ENCODE data around the gene SLC28A1. TPM values are rescaled to one million over a fixed set of nuclear protein-coding genes. Genes with fewer than 3 reads are reported as not detected.
A peak's percentile ranks its signal among the peaks of the same experiment; 100 is the strongest.

SLC28A1 gene
- total RNA-seq, 2 experiments from 2014 or later = not detected

DNA sequence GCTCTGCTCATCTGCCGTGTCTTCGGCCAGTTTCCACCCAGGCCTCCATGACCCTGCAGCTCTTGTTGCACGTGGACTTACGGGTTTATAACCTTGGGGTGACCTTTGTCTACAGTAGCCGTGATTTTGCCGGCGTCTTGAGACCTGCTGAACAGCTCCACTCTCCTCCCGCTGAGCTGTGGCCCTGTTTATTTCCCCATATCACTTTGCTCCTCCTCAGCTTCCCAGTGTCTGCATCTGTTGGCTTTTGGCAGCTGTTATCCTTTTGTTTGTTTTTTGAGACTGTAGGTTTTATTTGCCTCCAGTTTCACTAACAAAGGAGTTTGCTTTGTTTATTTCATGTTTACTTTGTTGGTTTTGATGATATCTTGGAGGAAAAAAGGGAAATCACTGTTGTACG is 29.3 kb upstream of the SLC28A1 start:
- Mint-ChIP-seq H3K4me3 (no peak overlapping the region), H3K27me3 (no peaks in the 10 kb centered on the region), H3K36me3 (no peaks in the 10 kb centered on the region), H3K4me1 (no peaks in the 10 kb centered on the region), H3K27ac (no peak overlapping the region), H3K9me3 (no peaks in the 10 kb centered on the region)
- ATAC-seq (ENCODE audit: low read depth) = no peak
- no peak for DNase-seq
- POLR2A ChIA-PET = no interaction called here

DNA sequence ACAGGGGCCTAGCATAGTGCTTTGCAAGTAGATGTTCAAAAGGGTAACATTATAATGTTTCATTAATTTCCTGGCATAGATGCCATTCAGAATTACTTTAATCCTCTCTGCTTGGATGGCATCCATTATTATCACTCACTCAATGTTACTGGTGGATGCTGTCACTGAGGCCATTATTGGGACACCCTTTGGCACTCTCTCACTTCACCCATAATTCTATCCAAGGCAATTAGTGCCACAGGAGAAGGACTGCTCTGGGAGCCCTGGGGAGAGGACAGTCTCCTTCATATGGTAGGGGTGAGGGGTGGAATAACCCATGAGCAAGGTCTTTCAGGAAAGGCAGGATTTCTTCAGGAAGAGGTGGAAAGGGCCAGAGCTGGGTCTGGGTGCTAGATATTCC is 28.7 kb upstream of the SLC28A1 start:
- Mint-ChIP-seq H3K36me3 (no peaks in the 10 kb centered on the region), H3K27ac (no peak overlapping the region), H3K9me3 (no peaks in the 10 kb centered on the region)

DNA sequence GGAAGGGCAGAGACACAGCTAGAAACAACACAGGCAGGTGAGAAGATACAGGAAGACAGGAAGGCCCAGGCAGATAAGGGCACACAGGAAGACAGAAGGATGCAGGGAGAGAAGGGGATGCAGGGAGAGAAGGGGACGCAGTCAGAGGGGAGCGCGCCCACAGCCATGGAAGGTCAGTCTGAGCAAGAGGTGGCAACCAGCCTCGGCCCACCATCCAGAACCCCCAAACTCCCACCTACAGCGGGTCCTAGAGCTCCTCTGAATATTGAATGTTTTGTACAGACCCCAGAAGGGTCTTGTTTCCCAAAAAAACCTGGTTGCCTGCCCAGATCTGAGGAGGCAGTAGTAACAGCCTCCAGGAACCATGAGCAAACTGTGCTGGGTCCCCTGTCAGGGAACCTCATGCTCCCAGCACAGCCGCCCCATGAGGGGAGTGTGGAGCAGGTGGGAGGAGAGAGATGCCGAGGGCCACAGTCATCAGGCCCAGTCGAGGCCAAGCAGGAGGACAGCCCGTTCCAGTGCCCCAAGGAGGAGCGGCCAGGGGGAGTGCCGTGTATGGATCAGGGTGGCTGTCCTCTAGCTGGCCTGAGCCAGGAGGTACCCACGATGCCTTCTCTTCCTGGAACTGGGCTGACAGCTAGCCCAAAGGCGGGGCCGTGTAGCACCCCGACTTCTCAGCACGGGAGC is 27.6 kb upstream of the SLC28A1 start:
- no peak for ATAC-seq (ENCODE audit: low read depth)
- POLR2A ChIA-PET = no interaction called here
- no peaks in the 10 kb centered on the region for H3K36me3 Mint-ChIP-seq
- H3K4me3 Mint-ChIP-seq = no peak overlapping the region
- H3K27me3 Mint-ChIP-seq = no peaks in the 10 kb centered on the region
- DNase-seq = no peak
- no peaks in the 10 kb centered on the region for H3K9me3 Mint-ChIP-seq
- peak overlapping the region; percentile 14 for H3K27ac Mint-ChIP-seq
- no peaks in the 10 kb centered on the region for H3K4me1 Mint-ChIP-seq

More for the DNA sequence above, 28.7 kb upstream of the SLC28A1 start:
- no peaks in the 10 kb centered on the region for H3K27me3 Mint-ChIP-seq
- DNase-seq (no peak), ATAC-seq (ENCODE audit: low read depth) (no peak)
- no peak overlapping the region for H3K4me3 Mint-ChIP-seq
- POLR2A ChIA-PET = no interaction called here
- no peaks in the 10 kb centered on the region for H3K4me1 Mint-ChIP-seq

DNA sequence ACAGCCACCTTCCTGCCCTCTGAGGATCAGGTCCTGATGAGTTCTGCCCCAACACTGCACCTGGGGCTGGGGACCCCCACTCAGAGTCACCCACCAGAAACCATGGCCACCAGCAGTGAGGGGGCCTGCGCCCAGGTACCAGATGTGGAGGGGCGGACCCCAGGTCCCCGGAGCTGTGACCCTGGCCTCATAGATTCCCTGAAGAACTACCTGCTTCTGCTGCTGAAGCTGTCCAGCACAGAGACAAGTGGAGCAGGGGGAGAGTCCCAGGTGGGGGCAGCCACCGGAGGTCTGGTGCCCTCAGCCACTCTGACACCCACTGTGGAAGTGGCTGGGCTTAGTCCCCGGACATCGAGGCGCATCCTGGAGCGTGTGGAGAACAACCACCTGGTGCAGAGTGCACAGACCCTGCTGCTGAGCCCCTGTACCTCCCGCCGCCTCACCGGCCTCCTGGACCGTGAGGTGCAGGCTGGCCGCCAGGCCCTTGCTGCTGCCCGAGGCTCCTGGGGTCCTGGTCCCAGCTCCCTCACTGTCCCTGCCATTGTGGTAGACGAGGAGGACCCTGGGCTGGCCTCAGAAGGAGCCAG is 27.0 kb upstream of the SLC28A1 start:
- no peak overlapping the region for H3K27ac Mint-ChIP-seq
- H3K4me1 Mint-ChIP-seq = no peaks in the 10 kb centered on the region
- ATAC-seq (ENCODE audit: low read depth) (no peak), DNase-seq (no peak)
- no peaks in the 10 kb centered on the region for H3K27me3 Mint-ChIP-seq
- no peaks in the 10 kb centered on the region for H3K36me3 Mint-ChIP-seq
- no peak overlapping the region for H3K4me3 Mint-ChIP-seq
- no peaks in the 10 kb centered on the region for H3K9me3 Mint-ChIP-seq
- POLR2A ChIA-PET = no interaction called here

GRCh38 chr15:84858231-84858630 is 26.2 kb upstream of the SLC28A1 start:
- Mint-ChIP-seq H3K4me1 (no peaks in the 10 kb centered on the region), H3K27me3 (no peaks in the 10 kb centered on the region), H3K9me3 (no peaks in the 10 kb centered on the region), H3K27ac (no peak overlapping the region), H3K4me3 (no peak overlapping the region), H3K36me3 (no peaks in the 10 kb centered on the region)
- ATAC-seq (ENCODE audit: low read depth) = no peak
- POLR2A ChIA-PET = no interaction called here
- DNase-seq = no peak

DNA sequence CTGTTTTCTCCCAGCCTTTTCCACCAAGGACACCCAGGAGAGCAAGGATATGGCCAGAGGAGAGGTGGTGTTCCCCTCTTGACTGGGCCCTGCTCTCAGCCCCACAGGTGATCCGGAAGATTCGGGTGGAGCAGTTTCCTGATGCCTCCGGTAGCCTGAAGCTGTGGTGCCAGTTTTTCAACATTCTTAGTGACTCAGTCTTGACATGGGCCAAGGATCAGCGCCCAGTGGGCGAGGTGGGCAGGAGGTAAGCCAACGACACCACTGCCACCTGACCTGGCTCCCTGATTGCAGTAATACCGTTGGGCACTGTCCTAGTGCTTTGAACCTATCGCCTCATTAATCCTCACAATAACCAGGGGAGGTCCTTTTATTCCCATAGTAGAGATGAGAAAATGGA is 25.3 kb upstream of the SLC28A1 start:
- POLR2A ChIA-PET = no interaction called here
- Mint-ChIP-seq H3K9me3 (no peaks in the 10 kb centered on the region), H3K4me3 (no peak overlapping the region), H3K27ac (no peak overlapping the region), H3K36me3 (no peaks in the 10 kb centered on the region), H3K4me1 (no peaks in the 10 kb centered on the region), H3K27me3 (no peaks in the 10 kb centered on the region)
- DNase-seq = no peak
- no peak for ATAC-seq (ENCODE audit: low read depth)

DNA sequence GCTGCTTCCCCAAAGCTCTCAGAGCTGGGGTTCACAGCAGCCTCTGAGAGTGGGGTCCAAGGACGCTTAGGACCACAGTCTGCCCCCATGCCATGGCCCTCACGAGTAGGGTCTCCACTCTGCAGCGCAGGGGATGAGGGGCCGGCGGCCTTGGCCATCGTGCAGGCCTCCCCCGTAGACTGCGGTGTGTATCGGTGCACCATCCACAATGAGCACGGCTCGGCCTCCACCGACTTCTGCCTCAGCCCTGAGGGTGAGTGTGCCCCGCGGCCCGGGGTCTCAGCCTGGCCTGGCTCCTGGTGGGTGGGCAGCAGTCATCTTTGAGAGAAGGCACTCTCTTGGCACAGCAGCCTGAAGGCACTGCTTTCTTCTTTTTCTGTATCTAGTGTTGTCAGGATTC is 24.8 kb upstream of the SLC28A1 start:
- H3K27ac Mint-ChIP-seq = no peak overlapping the region
- POLR2A ChIA-PET = no interaction called here
- no peaks in the 10 kb centered on the region for H3K9me3 Mint-ChIP-seq
- no peak overlapping the region for H3K4me3 Mint-ChIP-seq
- H3K4me1 Mint-ChIP-seq = no peaks in the 10 kb centered on the region
- H3K27me3 Mint-ChIP-seq = peaks cover 3% of the 10 kb centered on the region
- ATAC-seq (ENCODE audit: low read depth) = no peak
- no peak for DNase-seq
- H3K36me3 Mint-ChIP-seq = no peaks in the 10 kb centered on the region

- peaks cover 1% of the 10 kb centered on the region for H3K4me1 Mint-ChIP-seq
- no peaks in the 10 kb centered on the region for H3K9me3 Mint-ChIP-seq
- DNase-seq (no peak), ATAC-seq (ENCODE audit: low read depth) (no peak)
- H3K36me3 Mint-ChIP-seq = no peaks in the 10 kb centered on the region
- POLR2A ChIA-PET = interaction anchor here (0.5 kb wide), 1 partner anchor 12 kb away, joined by 3 read pairs; no protein-coding TSS in a partner anchor
- peaks cover 3% of the 10 kb centered on the region for H3K27me3 Mint-ChIP-seq
- no peak overlapping the region for H3K27ac Mint-ChIP-seq
- H3K4me3 Mint-ChIP-seq = no peak overlapping the region
Measured at GRCh38 chr15:84861781-84862180, 22.7 kb upstream of the SLC28A1 start.

- POLR2A ChIA-PET = no interaction called here
Measured at GRCh38 chr15:84862214-84862975, 22.1 kb upstream of the SLC28A1 start.

GRCh38 chr15:84863565-84864443 is 20.7 kb upstream of the SLC28A1 start:
- H3K36me3 Mint-ChIP-seq = no peaks in the 10 kb centered on the region
- H3K9me3 Mint-ChIP-seq = no peaks in the 10 kb centered on the region
- peaks cover 3% of the 10 kb centered on the region for H3K27me3 Mint-ChIP-seq
- no peak for ATAC-seq (ENCODE audit: low read depth)
- no peak overlapping the region for H3K27ac Mint-ChIP-seq
- H3K4me3 Mint-ChIP-seq = no peak overlapping the region
- H3K4me1 Mint-ChIP-seq = peaks cover 1% of the 10 kb centered on the region
- POLR2A ChIA-PET = no interaction called here
- DNase-seq = no peak

More at GRCh38 chr15:84862214-84862975, 22.1 kb upstream of the SLC28A1 start:
- H3K4me3 Mint-ChIP-seq = no peak overlapping the region
- no peaks in the 10 kb centered on the region for H3K36me3 Mint-ChIP-seq
- ATAC-seq (ENCODE audit: low read depth) (no peak), DNase-seq (no peak)
- H3K4me1 Mint-ChIP-seq = peaks cover 1% of the 10 kb centered on the region
- peaks cover 3% of the 10 kb centered on the region for H3K27me3 Mint-ChIP-seq
- no peaks in the 10 kb centered on the region for H3K9me3 Mint-ChIP-seq
- H3K27ac Mint-ChIP-seq = no peak overlapping the region

DNA sequence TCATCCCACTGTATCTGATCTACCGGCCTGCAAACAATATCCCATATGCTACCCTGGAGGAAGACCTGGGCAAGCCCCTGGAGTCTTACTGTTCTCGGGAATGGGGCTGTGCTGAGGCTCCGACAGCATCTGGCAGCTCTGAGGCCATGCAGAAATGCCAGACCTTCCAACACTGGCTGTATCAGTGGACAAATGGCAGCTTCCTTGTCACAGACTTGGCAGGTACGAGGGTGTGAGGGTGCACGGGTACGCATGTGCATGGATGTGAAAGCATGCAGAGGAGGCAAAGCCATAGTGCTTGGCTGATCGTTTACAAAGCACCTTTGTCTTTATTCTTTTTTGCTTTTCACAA is 20.0 kb upstream of the SLC28A1 start:
- Mint-ChIP-seq H3K4me3 (no peak overlapping the region), H3K27me3 (peaks cover 3% of the 10 kb centered on the region), H3K4me1 (peaks cover 1% of the 10 kb centered on the region), H3K27ac (no peak overlapping the region), H3K36me3 (no peaks in the 10 kb centered on the region), H3K9me3 (no peaks in the 10 kb centered on the region)
- POLR2A ChIA-PET = no interaction called here
- ATAC-seq (ENCODE audit: low read depth) (no peak), DNase-seq (no peak)

- H3K9me3 Mint-ChIP-seq = no peaks in the 10 kb centered on the region
- peaks cover 3% of the 10 kb centered on the region for H3K27me3 Mint-ChIP-seq
- no peaks in the 10 kb centered on the region for H3K36me3 Mint-ChIP-seq
- H3K4me3 Mint-ChIP-seq = no peak overlapping the region
- POLR2A ChIA-PET = no interaction called here
- no peak for ATAC-seq (ENCODE audit: low read depth)
- DNase-seq = no peak
- H3K27ac Mint-ChIP-seq = no peak overlapping the region
- H3K4me1 Mint-ChIP-seq = peaks cover 1% of the 10 kb centered on the region
Measured at GRCh38 chr15:84865074-84865569, 19.3 kb upstream of the SLC28A1 start.

Measured in activated naive CD8-positive, alpha-beta T cell treated with anti-CD3 and anti-CD28 coated beads, Interleukin-2, amount 10 ng/mL, durations not matched to agents 7 days and 5 days (primary cell).